ENCODE data around the gene C9orf78. TPM values are rescaled to one million over a fixed set of nuclear protein-coding genes. Genes with fewer than 3 reads are reported as not detected.

C9orf78 gene
- polyA plus RNA-seq, 3 donors: 39.1 to 70.7 (median 41.9) TPM

DNA sequence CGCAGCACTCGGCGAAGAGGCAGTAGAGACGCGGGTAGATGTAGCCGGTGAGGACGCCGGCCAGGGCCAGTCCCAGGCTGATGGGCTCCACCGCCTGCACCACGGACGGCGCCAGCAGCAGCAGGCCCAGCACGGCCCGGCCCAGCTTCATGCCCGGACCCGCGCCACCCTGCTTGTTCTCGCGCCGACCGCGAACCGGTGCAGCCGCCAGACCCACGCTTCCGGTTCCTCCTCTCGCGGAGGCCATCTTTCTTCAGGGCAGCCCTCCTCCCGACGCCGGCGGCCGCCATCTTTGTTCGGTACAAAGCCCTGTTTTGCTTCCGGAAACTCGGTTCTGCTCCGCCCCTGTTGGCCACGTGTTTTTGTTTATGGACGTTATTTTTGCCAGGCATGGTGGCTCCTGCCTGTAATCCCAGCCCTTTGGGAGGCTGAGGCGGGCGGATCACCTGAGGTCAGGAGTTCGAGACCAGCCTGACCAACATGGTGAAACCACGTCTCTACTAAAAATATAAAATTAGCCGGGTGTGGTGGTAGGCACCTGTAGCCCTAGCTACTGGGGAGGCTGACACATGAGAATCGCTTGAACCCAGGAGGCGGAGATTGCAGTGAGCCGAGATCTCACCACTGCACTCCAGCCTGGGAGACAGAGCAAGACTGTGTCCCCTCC is 11.0 kb downstream of the C9orf78 start, which contains the start of gene TOR1A:
TSS of gene TOR1A (minus strand) at position 202 of the 667 bp plus-strand sequence. CDS start at position 151, 51 bp downstream.
- WGBS, 3 donors: 4 to 5% (median 4%) methylated on average over 41 to 47 of the region's 47 CpGs
- peak within 1 kb of the TSS; percentile 34 for H3K27ac ChIP-seq (ENCODE audit: low read depth, low read length)

DNA sequence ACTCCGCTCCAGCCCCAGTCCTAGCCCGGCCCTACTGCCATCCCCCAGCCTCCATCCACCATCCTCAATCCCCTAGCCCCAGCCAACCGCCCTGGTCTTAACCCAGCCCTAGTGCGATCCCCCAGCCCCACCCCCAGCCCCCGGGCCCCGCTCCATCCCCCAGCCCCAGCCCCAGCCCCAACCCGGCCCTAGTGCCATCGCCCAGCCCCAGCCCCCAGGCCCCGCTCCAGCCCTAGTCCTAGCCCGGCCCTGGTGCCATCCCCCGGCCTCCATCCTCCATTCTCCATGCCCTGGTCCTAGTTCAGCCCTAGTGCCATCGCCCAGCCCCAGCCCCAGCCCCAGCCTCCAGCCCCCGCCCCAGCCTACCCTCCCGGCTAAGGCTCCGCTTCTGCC is 11.5 kb downstream of the C9orf78 start:
- 0 to 3% (median 3%) methylated on average over 12 to 15 of the region's 15 CpGs for WGBS, 3 donors
- peak overlapping the region; percentile 34 for H3K27ac ChIP-seq (ENCODE audit: low read depth, low read length)

- 11 to 23% (median 17%) methylated on average over 25 to 26 of the region's 26 CpGs for WGBS, 3 donors
- no peak overlapping the region for H3K27ac ChIP-seq (ENCODE audit: low read depth, low read length)
Observed at GRCh38 chr9:129822898-129823541, 12.1 kb downstream of the C9orf78 start.

DNA sequence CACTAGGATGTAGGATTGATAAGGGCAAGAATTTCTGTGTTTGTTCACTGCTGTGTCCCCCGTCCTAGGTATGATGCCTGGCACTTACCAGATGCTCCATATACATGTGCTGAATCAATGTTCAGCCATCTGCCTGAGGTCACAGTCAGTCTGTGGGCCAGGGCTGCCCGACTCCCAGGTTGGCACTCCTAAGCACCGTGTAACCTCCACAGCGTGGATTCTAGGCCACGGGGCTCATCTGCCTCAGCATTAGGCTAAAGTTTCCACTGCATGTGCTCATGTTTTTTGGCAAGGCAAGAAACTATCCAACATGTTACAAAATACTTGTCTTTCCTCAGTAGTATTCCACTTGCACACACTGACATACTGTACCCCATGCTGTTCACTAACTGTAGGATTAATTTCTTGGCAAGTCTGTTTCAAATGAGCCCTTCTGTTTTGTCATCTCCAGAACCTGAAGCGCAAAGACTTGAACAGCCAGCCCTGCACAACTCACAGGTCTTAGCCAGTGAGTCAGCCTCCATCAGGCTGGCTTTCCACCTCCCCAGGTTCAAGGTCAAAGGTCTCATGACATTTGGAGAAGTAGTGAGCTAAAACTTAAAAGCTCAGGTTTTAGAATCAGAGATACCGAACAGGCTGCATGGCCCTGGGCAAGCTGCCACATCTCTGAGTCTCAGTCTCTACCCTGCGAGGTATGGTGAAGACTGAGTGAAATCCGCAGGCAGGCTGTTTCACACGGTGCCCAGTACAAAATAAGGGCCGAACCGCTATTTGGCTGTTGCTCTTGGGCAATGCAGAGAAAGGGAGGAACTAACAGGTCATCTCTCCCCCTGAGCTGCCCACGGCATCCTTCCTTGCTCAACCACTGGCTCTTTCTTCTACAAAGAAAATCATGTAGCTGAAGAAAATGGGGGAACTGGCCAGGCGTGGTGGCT is 18.3 kb downstream of the C9orf78 start:
- WGBS, 3 donors: 68 to 82% (median 75%) methylated on average over 14 of the region's 14 CpGs
- H3K27ac ChIP-seq (ENCODE audit: low read depth, low read length): no peak overlapping the region

DNA sequence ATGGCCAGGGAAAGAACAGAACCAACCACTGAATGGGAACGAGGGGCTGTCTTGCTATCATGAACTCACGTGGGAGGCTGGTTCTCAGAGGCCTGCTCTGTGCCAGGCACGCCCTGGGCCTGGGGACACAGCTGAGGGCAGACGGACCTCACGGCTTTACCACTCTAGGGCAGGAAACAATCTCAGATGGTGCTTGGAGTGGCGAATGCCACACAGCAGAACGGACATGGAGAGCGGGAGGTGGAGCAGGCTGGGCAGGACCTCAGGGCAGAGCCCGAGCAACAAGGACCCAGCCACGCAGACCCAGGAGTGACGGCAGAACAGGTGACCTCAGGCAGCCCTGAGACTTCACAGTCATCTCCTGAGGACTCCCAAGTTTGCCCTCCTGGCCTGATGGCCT is 19.8 kb downstream of the C9orf78 start:
- WGBS, 3 donors: 84 to 93% (median 87%) methylated on average over 10 to 11 of the region's 11 CpGs
- no peak overlapping the region for H3K27ac ChIP-seq (ENCODE audit: low read depth, low read length)

- no peak overlapping the region for H3K27ac ChIP-seq (ENCODE audit: low read depth, low read length)
- WGBS, 3 donors: 82 to 88% (median 86%) methylated on average over 17 of the region's 17 CpGs
Observed at GRCh38 chr9:129814432-129815223, 20.4 kb downstream of the C9orf78 start.

DNA sequence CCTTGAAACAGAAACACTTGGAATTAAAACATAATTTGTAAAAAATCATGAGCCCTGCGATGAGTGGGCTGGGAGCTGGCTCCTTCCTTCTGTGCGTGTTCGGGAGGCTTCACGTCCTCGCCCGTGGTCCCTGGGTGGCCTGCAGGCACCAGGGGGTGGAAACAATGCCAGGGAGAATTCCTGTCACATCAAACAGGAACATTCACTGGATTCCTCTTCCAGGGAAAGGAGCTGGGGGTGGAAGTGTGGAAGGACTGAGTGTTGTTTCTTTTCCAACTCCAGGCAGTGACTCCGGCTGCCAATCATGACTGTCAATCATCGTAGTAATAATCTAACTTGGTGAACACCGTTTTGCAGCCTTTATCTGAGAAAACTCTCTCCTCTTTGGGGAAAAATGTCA is 21.4 kb downstream of the C9orf78 start:
- WGBS, 3 donors: 69 to 90% (median 90%) methylated on average over 9 of the region's 9 CpGs
- H3K27ac ChIP-seq (ENCODE audit: low read depth, low read length): no peak overlapping the region

GRCh38 chr9:129812385-129812784 is 22.7 kb downstream of the C9orf78 start:
- no peak overlapping the region for H3K27ac ChIP-seq (ENCODE audit: low read depth, low read length)
- 79 to 90% (median 89%) methylated on average over 9 of the region's 9 CpGs for WGBS, 3 donors

- WGBS, 3 donors: 82 to 86% (median 83%) methylated on average over 6 of the region's 6 CpGs
- no peak overlapping the region for H3K27ac ChIP-seq (ENCODE audit: low read depth, low read length)
Observed at GRCh38 chr9:129811967-129812363, 23.1 kb downstream of the C9orf78 start.

GRCh38 chr9:129810788-129811187 is 24.3 kb downstream of the C9orf78 start:
- H3K27ac ChIP-seq (ENCODE audit: low read depth, low read length): no peak overlapping the region
- WGBS, 3 donors: 38 to 84% (median 80%) methylated on average over 6 of the region's 6 CpGs

DNA sequence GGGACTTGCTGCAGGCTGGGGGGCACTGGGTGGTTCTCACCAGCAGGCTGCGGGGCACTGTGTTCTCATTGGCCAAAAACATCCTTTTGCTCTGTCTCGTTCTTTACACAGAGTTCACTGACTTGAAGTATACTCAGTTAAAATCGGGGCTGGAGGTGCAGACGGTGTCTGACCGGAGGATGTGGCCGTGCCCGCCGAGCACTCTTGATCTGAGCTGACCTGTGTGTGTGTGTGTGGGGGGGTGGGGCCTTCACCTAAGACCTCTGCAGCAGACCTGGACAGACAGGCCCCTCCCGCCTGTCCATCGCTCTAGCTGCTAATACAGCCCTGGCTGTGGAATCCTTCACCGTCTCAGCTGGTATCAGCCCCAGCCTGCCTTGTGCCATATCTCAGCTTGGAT is 25.0 kb downstream of the C9orf78 start:
- 89 to 93% (median 91%) methylated on average over 11 of the region's 11 CpGs for WGBS, 3 donors
- no peak overlapping the region for H3K27ac ChIP-seq (ENCODE audit: low read depth, low read length)

DNA sequence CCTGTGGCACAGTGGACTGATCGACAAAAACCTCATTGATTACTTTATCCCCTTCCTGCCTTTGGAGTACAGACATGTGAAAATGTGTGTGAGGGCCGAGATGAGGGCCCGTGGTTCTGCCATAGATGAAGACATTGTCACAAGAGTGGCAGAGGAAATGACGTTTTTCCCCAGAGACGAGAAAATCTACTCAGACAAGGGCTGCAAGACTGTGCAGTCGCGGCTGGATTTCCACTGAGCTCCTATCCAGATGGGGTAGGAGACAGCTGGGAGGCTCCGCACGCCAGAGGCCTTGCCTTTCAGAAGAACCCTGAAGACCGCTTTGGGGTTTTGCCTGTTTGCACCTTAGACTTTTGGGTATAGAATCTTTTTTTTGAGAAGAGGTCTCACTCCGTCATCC is 25.7 kb downstream of the C9orf78 start:
- H3K27ac ChIP-seq (ENCODE audit: low read depth, low read length): no peak overlapping the region
- 72 to 89% (median 75%) methylated on average over 11 of the region's 11 CpGs for WGBS, 3 donors

DNA sequence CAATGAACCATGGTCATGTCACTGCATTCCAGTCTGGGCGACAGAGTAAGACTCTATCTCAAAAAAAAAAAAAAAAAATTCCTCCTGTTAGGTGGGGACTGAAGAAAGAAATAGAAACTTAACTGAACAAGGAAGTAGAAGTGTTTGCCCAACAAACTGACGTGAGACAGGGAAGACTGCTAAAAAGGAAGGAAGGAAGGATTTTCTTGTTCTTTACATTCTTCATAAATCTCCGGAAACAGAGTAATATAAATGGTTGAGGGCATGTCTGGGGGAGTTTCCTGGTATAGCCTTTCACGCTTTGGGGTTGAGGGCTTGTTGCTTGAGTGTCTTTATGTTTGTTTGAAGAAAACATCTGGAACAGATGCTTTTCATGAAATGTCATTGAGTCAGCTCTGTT is 29.0 kb downstream of the C9orf78 start:
- 49 to 87% (median 56%) methylated on average over 4 of the region's 4 CpGs for WGBS, 3 donors
- no peak overlapping the region for H3K27ac ChIP-seq (ENCODE audit: low read depth, low read length)

GRCh38 chr9:129803676-129804060 is 31.4 kb downstream of the C9orf78 start:
- no peak overlapping the region for H3K27ac ChIP-seq (ENCODE audit: low read depth, low read length)
- WGBS, 3 donors: 0 to 3% (median 1%) methylated on average over 14 of the region's 14 CpGs

GRCh38 chr9:129802833-129803675 is 32.0 kb downstream of the C9orf78 start, which contains the start of gene TOR1B:
TSS of gene TOR1B (plus strand) at chr9:129803184. CDS start at chr9:129803213, 29 bp downstream.
- WGBS, 3 donors: 0 to 1% (median 0%) methylated on average over 79 to 93 of the region's 93 CpGs
- peak within 1 kb of the TSS; percentile 83 for H3K27ac ChIP-seq (ENCODE audit: low read depth, low read length)

DNA sequence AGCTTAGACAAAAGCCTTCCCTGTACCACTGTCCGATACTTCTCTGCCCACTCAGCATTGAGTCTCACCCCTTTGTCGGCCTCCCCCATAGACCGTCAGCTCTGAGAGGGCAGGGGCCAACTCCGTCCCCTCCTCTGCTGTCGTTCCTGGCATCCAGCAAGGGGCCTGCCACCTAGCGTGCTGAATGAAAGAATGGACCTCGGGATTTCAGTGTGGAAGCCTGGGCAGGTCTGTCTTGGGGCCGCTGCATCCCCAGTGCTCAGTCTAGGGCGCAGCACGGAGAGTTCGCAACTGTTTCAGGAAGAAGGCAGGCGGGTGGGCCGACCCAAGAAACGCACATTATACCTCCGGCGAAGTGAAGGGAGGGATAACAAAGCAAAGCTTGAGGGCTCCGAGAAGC is 33.6 kb downstream of the C9orf78 start:
- WGBS, 3 donors: 73 to 89% (median 88%) methylated on average over 17 of the region's 17 CpGs
- no peak overlapping the region for H3K27ac ChIP-seq (ENCODE audit: low read depth, low read length)

GRCh38 chr9:129798973-129799372 is 36.1 kb downstream of the C9orf78 start:
- H3K27ac ChIP-seq (ENCODE audit: low read depth, low read length): no peak overlapping the region
- WGBS, 3 donors: 38 to 62% (median 57%) methylated on average over 6 of the region's 6 CpGs
